D721Med (cell line): Measurements from ENCODE around the gene SH3BGRL.
A peak's percentile ranks its signal among the peaks of the same experiment; 100 is the strongest.

Experiments
- DNase-seq: peaks from one replicate; pipeline ENCODE4 v3.0.0; 2011; ENCODE audit warnings: low spot score; ENCODE audit not compliant: insufficient read length
- FAIRE-seq: peaks from 2 replicates; lab custom pipeline; 2011; peaks lifted over from hg19 to GRCh38; lab: Jason Lieb, UNC
- TF ChIP-seq, protein P1 (sequence below): IDR thresholded peaks from 2 replicates; pipeline ENCODE4 v1.5.1; 2012; ENCODE audit warnings: mild to moderate bottlenecking, control low read depth; ENCODE audit not compliant: insufficient read depth; ENCODE audit errors: missing control alignments

Gene SH3BGRL

DNA sequence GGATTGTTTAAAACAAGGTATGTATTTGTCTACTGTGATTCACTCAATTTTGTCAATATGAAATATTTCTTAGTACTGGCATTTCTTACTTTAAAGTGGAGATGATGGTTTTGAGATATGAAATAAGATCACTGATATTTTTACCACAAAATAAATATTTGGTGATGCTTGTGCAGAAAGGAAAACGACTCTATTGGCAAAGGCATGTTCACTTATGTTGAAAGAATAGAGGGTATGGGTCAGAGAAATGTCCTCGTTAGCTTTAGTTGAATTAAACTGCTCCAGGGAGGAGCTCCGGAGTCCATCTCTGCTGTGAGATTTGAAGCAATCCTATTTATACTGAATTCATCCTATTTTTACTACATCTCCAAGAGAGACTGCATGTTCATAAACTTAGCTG lies 84.2 kb downstream of the SH3BGRL start:
- FAIRE-seq (no peak), DNase-seq (no peak)
- TF ChIP-seq, protein P1, sequence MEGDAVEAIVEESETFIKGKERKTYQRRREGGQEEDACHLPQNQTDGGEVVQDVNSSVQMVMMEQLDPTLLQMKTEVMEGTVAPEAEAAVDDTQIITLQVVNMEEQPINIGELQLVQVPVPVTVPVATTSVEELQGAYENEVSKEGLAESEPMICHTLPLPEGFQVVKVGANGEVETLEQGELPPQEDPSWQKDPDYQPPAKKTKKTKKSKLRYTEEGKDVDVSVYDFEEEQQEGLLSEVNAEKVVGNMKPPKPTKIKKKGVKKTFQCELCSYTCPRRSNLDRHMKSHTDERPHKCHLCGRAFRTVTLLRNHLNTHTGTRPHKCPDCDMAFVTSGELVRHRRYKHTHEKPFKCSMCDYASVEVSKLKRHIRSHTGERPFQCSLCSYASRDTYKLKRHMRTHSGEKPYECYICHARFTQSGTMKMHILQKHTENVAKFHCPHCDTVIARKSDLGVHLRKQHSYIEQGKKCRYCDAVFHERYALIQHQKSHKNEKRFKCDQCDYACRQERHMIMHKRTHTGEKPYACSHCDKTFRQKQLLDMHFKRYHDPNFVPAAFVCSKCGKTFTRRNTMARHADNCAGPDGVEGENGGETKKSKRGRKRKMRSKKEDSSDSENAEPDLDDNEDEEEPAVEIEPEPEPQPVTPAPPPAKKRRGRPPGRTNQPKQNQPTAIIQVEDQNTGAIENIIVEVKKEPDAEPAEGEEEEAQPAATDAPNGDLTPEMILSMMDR, result no peak

DNA sequence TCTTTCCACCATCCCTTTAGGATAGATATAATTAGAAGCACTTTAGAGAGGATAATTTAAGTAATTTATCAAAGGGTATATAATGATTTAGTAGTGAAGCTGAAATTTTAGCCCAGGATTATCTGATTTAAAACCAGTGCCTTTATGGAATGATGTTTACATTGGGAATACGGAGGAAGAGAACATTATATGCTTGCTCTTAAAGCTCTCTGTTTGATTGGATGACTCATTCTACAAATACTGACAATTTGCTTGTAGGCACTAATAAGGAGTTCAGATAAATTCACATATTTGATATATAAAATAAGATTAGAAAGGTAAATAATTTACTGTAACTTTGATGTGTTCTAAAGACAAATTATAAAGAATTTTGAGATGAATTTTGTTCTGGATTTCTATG lies 84.7 kb downstream of the SH3BGRL start:
- DNase-seq, result no peak
- TF ChIP-seq, protein P1, result no peak
- no peak for FAIRE-seq

DNA sequence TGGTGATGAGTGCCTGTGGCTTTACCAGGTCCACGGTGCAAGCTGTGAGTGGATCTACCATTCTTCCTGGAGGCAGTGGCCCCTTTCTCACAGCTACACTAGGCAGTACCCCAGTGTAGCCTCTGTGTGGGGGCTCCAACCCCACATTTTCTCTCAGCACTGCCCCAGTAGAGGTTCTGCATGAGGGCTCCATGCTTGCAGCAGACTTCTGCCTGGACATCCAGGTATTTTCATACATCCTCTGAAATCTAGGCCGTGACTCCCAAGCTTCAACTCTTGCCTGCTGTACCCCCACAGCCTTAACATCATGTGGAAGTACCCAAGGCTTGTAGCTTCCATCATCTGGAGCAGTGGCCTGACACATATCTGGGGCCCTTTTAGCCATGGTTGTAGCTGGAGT lies 90.1 kb downstream of the SH3BGRL start:
- TF ChIP-seq, protein P1, result no peak
- FAIRE-seq (no peak), DNase-seq (no peak)

DNA sequence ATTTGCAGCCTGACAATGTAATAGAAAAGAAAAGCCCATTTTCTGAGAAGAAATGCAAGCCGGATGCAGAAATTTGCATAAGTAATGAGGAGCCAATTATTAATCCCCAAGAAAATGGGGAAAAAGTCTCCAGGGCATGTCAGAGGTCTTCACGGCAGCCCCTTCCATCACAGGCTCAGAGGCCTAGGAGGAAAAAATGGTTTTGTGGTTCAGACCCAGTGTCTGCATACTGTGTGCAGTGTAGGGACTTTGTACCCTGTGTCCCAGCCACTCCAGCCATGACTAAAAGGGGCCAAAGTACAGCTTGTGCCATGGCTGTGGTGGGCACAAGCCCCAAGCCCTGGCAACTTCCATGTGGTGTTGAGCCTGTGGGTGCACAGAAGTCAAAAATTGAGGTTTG lies 92.2 kb downstream of the SH3BGRL start:
- no peak for FAIRE-seq
- no peak for DNase-seq
- TF ChIP-seq, protein P1, result no peak

DNA sequence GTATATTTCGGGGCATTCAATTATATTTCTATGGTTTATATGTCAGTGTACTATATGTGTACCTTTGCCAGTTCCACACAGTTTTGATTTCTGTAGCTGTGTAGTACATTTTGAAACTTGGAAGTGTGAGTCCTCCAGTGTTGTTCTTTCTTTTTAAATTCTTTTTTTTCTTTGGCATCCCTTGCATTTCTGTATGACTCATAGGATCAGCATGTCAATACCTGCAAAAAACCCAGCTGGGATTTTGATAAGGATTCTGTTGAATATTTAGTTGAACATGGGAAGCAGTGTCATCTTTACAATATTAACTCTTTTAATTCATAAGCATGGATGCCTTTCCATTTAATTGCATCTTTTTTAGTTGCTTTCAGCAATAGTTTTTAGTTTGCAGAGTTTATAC lies 100.0 kb downstream of the SH3BGRL start:
- TF ChIP-seq, protein P1, result no peak
- no peak for FAIRE-seq

DNA sequence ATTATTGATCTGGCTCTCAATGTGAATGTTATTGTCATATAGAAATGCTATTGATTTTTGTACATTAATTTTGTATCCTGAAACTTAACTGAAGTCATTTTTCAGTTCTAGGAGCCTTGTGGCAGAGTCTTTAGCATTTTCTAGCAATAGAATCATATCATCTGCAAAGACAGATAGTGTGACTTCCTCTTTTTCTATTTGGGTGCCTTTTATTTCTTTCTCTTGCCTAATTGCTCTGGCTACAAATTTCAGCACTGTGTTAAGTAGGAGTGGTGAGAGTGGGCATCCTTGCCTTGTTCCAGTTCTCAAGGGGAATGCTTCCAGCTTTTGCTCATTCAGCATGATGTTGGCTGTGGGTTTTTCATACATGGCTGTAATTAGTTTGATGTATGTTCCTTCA lies 102.7 kb downstream of the SH3BGRL start:
- no peak for DNase-seq

More for the DNA sequence above, 100.0 kb downstream of the SH3BGRL start:
- no peak for DNase-seq

DNA sequence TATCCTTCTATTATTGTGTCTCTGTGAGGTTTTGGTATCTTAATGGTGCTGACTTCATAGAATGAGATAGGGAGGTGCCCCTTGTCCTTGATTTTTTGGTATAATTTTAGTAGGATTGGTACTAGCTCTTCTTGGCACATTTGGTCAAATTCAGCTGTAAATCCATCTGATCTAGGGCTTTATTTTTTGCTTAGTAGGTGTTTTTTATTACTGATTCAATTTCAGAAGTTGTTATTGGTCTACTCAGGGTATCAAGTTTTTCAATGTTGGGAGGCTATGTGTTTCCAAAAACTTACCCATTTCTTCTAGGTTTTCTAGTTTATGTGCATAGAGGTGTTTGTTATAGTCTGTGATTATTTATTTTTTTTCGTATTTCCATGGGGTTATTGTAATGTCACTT lies 103.3 kb downstream of the SH3BGRL start:
- FAIRE-seq (peak; percentile 35), DNase-seq (no peak)
- TF ChIP-seq, protein P1, result no peak

More for the DNA sequence above, 102.7 kb downstream of the SH3BGRL start:
- TF ChIP-seq, protein P1, result no peak
- no peak for FAIRE-seq
